GM23248 (cell line): ENCODE measurements around the gene TPCN1.

Experiments used
- EZH2 ChIP-seq: fragments of 200-600 bp; sonication (generic); IDR thresholded peaks from 2 replicates; pipeline ENCODE4 v1.6.1; 2018; ENCODE audit warnings: antibody characterized with exemption, mild to moderate bottlenecking; ENCODE audit not compliant: insufficient read depth, poor library complexity, severe bottlenecking
- EZH2phosphoT487 ChIP-seq: fragments of 200-600 bp; sonication (generic); IDR thresholded peaks from 2 replicates; pipeline ENCODE4 v1.6.1; 2018; ENCODE audit warnings: antibody characterized with exemption, moderate library complexity, mild to moderate bottlenecking, low read depth; ENCODE audit not compliant: insufficient read depth

DNA sequence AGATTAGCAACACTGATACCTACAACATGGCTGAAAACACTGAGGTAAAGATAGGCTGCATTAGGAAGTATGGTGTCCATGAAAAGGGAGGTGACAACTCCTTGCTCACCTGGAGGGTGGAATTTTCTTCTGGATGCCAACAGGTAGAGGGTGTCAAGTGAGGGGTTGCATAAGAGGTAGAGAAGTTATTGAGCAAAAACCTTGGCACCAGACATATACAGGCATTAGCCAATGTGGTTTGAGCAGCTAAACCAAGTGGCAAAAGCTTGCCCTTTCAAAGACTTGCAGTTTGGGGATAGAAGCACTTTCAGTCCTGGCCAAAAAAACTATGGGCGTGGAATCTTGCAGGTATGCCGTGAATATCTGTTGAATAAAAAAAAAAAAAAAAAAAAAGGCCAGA is 31.9 kb upstream of the TPCN1 start:
- TF ChIP-seq EZH2phosphoT487 (no peak), EZH2 (no peak)
